HepG2 (cell line): ENCODE data around the gene DNAL4. TPM values are rescaled to one million over a fixed set of nuclear protein-coding genes. Genes with fewer than 3 reads are reported as not detected.

ENCODE experiments used
- ATAC-seq: fragments of 200-7000 bp; cut with Tn5 transposase; 3 replicates; pipeline ENCODE4 v1.9.1; 2020; ENCODE audit warnings: mild to moderate bottlenecking, moderate library complexity
- BruUV-seq: library from RNA; stranded (reverse); fragments of 400-500 nt; replicated peaks from 2 replicates; lab custom pipeline; 2021; lab: Mats Ljungman, UMichigan
- CTCF ChIA-PET: fragments of 300-600 bp; formaldehyde crosslinking; extraction: SDS; loops from one replicate; lab custom pipeline; 2021; ENCODE audit warnings: low total read pairs, inconsistent platforms, low intra/inter-chr PET ratio; lab: Yijun Ruan, JAX
- POLR2A ChIA-PET: fragments of 350-600 bp; sonication (Branson Sonifier 250); formaldehyde crosslinking; loops from one replicate; lab custom pipeline; 2020; ENCODE audit warnings: antibody characterized with exemption, inconsistent platforms; lab: Yijun Ruan, JAX
- DNase-seq: peaks from one replicate; pipeline ENCODE4 v3.0.0-alpha.2; 2015; ENCODE audit warnings: low spot score
- FAIRE-seq: peaks from 3 replicates; lab custom pipeline; 2011; peaks lifted over from hg19 to GRCh38; lab: Jason Lieb, UNC
- H2AFZ ChIP-seq: one replicate; pipeline ENCODE4 v1.6.1; 2011; ENCODE audit warnings: low read length, inconsistent platforms
- H3K27ac ChIP-seq: fragments of 300-600 bp; 3 replicates; pipeline ENCODE4 v1.8.0; 2011; ENCODE audit warnings: mixed run types, mild to moderate bottlenecking, mixed read lengths, low read length, inconsistent platforms; ENCODE audit not compliant: insufficient read depth; ENCODE audit errors: extremely low read length
- H3K27me3 ChIP-seq, 2 experiments: fragments of 200-600 bp in 1 of 2; 2 replicates in 1 of 2; 3 replicates in 1 of 2; pipeline versions ENCODE4 v1.6.0 to v1.8.0; 2011; ENCODE audit warnings: low read length in 2 of 2, mild to moderate bottlenecking in 2 of 2, moderate library complexity in 2 of 2, inconsistent platforms in 1 of 2; ENCODE audit not compliant: insufficient read depth in 2 of 2, control insufficient read depth in 1 of 2
- H3K36me3 ChIP-seq, 2 experiments: fragments of 200-600 bp in 1 of 2; replicated peaks in 1 of 2; 2 replicates in 1 of 2; 3 replicates in 1 of 2; pipeline versions ENCODE4 v1.5.1 to v1.8.0; 2011; ENCODE audit warnings: low read length in 2 of 2, inconsistent platforms in 1 of 2; ENCODE audit not compliant: insufficient read depth in 2 of 2, control insufficient read depth in 1 of 2
- H3K4me1 ChIP-seq: 2 replicates; pipeline ENCODE4 v1.5.1; 2012; ENCODE audit warnings: low read length, inconsistent platforms; ENCODE audit not compliant: insufficient read depth
- H3K4me2 ChIP-seq: 2 replicates; pipeline ENCODE4 v1.6.0; 2011; ENCODE audit warnings: low read depth, low read length, inconsistent platforms
- H3K4me3 ChIP-seq, 3 experiments: fragments of 200-600 bp in 1 of 3; sonication (generic), shearing (Covaris generic) in 1 of 3; replicated peaks in 1 of 3; 2 replicates each; pipeline ENCODE4 v1.5.1; 2011 to 2016; ENCODE audit warnings: low read length in 3 of 3, inconsistent platforms in 2 of 3, low read depth in 2 of 3, mild to moderate bottlenecking in 2 of 3, control low read depth in 1 of 3, mixed read lengths in 1 of 3; ENCODE audit not compliant: insufficient read depth in 1 of 3
- H3K79me2 ChIP-seq: one replicate; pipeline ENCODE4 v1.6.1; 2011; ENCODE audit warnings: low read length, inconsistent platforms; ENCODE audit not compliant: insufficient read depth
- H3K9ac ChIP-seq: 2 replicates; pipeline ENCODE4 v1.6.0; 2011; ENCODE audit warnings: mild to moderate bottlenecking, low read depth, low read length, inconsistent platforms; ENCODE audit not compliant: insufficient read depth
- H3K9me3 ChIP-seq: 2 replicates; pipeline ENCODE4 v1.5.1; 2012; ENCODE audit warnings: mild to moderate bottlenecking, low read length
- H4K20me1 ChIP-seq: 2 replicates; pipeline ENCODE4 v1.6.0; 2011; ENCODE audit warnings: inconsistent platforms, mild to moderate bottlenecking, low read length, moderate library complexity; ENCODE audit not compliant: insufficient read depth
- ADNP ChIP-seq: sonication (generic); formaldehyde crosslinking; IDR thresholded peaks from 2 replicates; pipeline ENCODE4 v1.4.0; 2020; ENCODE audit warnings: missing genetic modification reagents
- HCFC1 ChIP-seq: fragments of 150-350 bp; IDR thresholded peaks from 2 replicates; pipeline ENCODE4 v1.6.1; 2014; ENCODE audit warnings: low read depth, low read length
- HNF4G ChIP-seq, 2 experiments: sonication (generic) in 1 of 2; formaldehyde crosslinking in 1 of 2; IDR thresholded peaks; 2 replicates each; pipeline versions ENCODE4 v1.4.0 to v1.6.1; 2011 to 2020; ENCODE audit warnings: borderline replicate concordance in 2 of 2, low read depth in 2 of 2, mild to moderate bottlenecking in 2 of 2, low read length in 1 of 2, missing genetic modification reagents in 1 of 2, moderate library complexity in 1 of 2
- HOXA7 ChIP-seq: sonication (generic); formaldehyde crosslinking; IDR thresholded peaks from 2 replicates; pipeline ENCODE4 v1.8.1; 2022; ENCODE audit warnings: mild to moderate bottlenecking, missing genetic modification reagents, moderate library complexity
- RELA ChIP-seq: sonication (generic); formaldehyde crosslinking; IDR thresholded peaks from 2 replicates; pipeline ENCODE4 v1.4.0; 2020; ENCODE audit warnings: missing genetic modification reagents
- SP4 ChIP-seq: sonication (generic); formaldehyde crosslinking; IDR thresholded peaks from 2 replicates; pipeline ENCODE4 v1.8.1; 2023; ENCODE audit warnings: mild to moderate bottlenecking, missing genetic modification reagents
- ZBTB7A ChIP-seq: sonication (generic); formaldehyde crosslinking; IDR thresholded peaks from 2 replicates; pipeline ENCODE4 v1.8.0; 2022; ENCODE audit warnings: mild to moderate bottlenecking, missing genetic modification reagents
- ZMYM4 ChIP-seq: sonication (generic); formaldehyde crosslinking; IDR thresholded peaks from 2 replicates; pipeline ENCODE4 v1.8.1; 2023; ENCODE audit warnings: mild to moderate bottlenecking, missing genetic modification reagents
- ZNF207 ChIP-seq: fragments of 450-650 bp; IDR thresholded peaks from 2 replicates; pipeline ENCODE4 v1.6.1; 2016; ENCODE audit warnings: antibody characterized with exemption, borderline replicate concordance
- ZNF276 ChIP-seq: sonication (generic); formaldehyde crosslinking; IDR thresholded peaks from 2 replicates; pipeline ENCODE4 v1.4.0; 2020; ENCODE audit warnings: mild to moderate bottlenecking, low read depth, missing genetic modification reagents
- ZNF552 ChIP-seq: sonication (generic); formaldehyde crosslinking; IDR thresholded peaks from 2 replicates; pipeline ENCODE4 v1.9.0; 2022; ENCODE audit warnings: missing genetic modification reagents, mild to moderate bottlenecking, borderline replicate concordance
- ZNF614 ChIP-seq: IDR thresholded peaks from 2 replicates; pipeline ENCODE4 v1.6.1; 2018; ENCODE audit warnings: missing biosample characterization, missing genetic modification reagents, inconsistent platforms, borderline replicate concordance
- ZNF674 ChIP-seq: sonication (generic); formaldehyde crosslinking; IDR thresholded peaks from 2 replicates; pipeline ENCODE4 v1.5.0; 2020; ENCODE audit warnings: low read depth, mild to moderate bottlenecking, missing genetic modification reagents
- ZNF83 ChIP-seq: sonication (generic); formaldehyde crosslinking; IDR thresholded peaks from 2 replicates; pipeline ENCODE4 v1.4.0; 2020; ENCODE audit warnings: missing genetic modification reagents, mild to moderate bottlenecking, borderline replicate concordance
- WGBS: methylation state at CpG from one replicate; pipeline ENCODE4 v1.1.6; 2017; ENCODE audit warnings: low lambda C conversion rate; 5-methylcytosine and 5-hydroxymethylcytosine counted together
- in situ Hi-C: cut with HindIII; loops from 2 replicates; pipeline ENCODE4 v1.10.0; 2017; ENCODE audit warnings: low pct_unique_long_range_greater_than_20kb; ENCODE audit not compliant: extremely low pct_ligation_motif_present
- intact Hi-C: fragments of 100-400 bp; cut with micrococcal nuclease; formaldehyde crosslinking; loops from one replicate; pipeline ENCODE4 v1.10.0; 2022; ENCODE audit not compliant: unreplicated experiment
- polyA plus RNA-seq, 8 experiments: library from polyadenylated mRNA; depleted of rRNA in 3 of 8; stranded (reverse) in 7 of 8; unstranded in 1 of 8; fragments of >200 nt; fragmentation: Illumina TruSeq in 4 of 8; extraction: Trizol in 4 of 8; gene quantifications; 2 replicates each; pipeline versions ENCODE4 v1.2.1 to v1.2.3, GENCODE V29; 2011 to 2016; ENCODE audit warnings: low read depth in 4 of 8, missing spikeins in 1 of 8, mixed read lengths in 1 of 8; ENCODE audit not compliant: insufficient read depth in 1 of 8
- total RNA-seq, 5 experiments: library from RNA; depleted of rRNA; stranded (reverse); fragments of >200 nt; fragmentation: Illumina TruSeq; extraction: Trizol; gene quantifications; 2 replicates each; pipeline ENCODE4 v1.2.3, GENCODE V29; 2016; ENCODE audit warnings: low read depth in 1 of 5
- TF ChIP-seq, protein P1 (sequence below): sonication (generic); formaldehyde crosslinking; IDR thresholded peaks from 2 replicates; pipeline ENCODE4 v1.9.0; 2021; ENCODE audit warnings: mild to moderate bottlenecking, missing genetic modification reagents

DNAL4 gene
- total and polyA plus RNA-seq, 2 of the 13 experiments (the other 11 are each of a cell fraction or from before 2014, with no cell fraction given) = 8.0 to 10.7 TPM

DNA sequence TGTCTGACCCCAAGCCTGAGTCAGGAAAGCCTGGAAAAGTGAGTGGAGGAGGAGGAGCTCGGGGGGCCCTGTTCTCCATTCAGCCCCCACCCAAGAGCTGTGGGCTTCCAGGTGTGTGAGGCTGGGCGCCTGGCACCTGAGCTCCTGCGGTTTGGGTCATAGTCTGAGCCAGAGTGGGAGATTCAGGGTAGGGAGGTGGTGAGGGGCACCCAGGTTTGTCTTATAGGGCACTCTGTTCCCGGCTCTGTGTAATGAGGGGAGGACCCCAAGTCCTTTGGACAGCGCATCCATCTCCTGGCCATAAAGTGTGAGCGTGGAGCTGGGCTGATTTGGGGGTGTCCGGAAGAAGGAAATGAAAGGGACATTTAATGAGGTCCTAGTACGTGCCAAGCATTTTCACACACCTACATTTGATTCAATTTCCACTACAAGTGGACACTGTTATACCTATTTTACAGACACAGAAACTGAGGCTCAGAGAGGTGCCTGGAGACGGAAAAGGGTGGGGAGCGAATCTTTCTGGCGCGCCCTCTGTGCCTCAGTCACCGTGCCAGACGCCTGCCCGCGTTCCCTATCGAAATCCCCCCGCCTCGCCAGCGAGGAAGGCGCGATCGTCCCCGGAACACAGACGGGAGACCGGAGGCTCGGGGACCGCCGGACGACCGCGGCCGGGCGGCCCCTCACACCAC lies 48.7 kb upstream of the DNAL4 start:
- H3K4me3 ChIP-seq = peak overlapping the region; percentile 32 to 83 (median 45)
- ChIA-PET CTCF (interaction anchor here (2.1 kb wide), 1 partner anchor 74 kb away, joined by 9 read pairs; no protein-coding TSS in a partner anchor), POLR2A (interaction anchor here (0.6 to 1.2 kb wide), 5 partner anchors 20 to 161 kb away, joined by 3 read pairs; partner anchors contain the start of genes GTPBP1 and TOMM22)
- H3K4me2 ChIP-seq = peak overlapping the region; percentile 74
- 41% methylated on average over 18 of the region's 34 CpGs for WGBS
- no peaks in the 10 kb centered on the region for H3K9me3 ChIP-seq
- peaks cover 72% of the 10 kb centered on the region for H3K4me1 ChIP-seq
- intact Hi-C loops = loop anchor here (10.0 kb wide), 1 partner anchor 78 kb away; no protein-coding TSS in a partner anchor
- peak overlapping the region; percentile 9 for H3K27ac ChIP-seq
- H3K79me2 ChIP-seq = no peaks in the 10 kb centered on the region
- ATAC-seq = no peak
- peaks cover 0 to 4% of the 10 kb centered on the region in 2 experiments; a peak in 2 of 5 replicates for H3K27me3 ChIP-seq
- BruUV-seq = TSS peak; percentile 62
- H3K36me3 ChIP-seq = no peaks in the 10 kb centered on the region
- in situ Hi-C loops = no loop called here
- peak overlapping the region; percentile 67 for H3K9ac ChIP-seq
- no peak for FAIRE-seq
- no peak for DNase-seq
- H4K20me1 ChIP-seq = no peaks in the 10 kb centered on the region
- no peak overlapping the region for H2AFZ ChIP-seq
- TF ChIP-seq ZMYM4 (CRISPR knock-in tag) = no peak
- no peak for TF ChIP-seq ZNF83 (CRISPR knock-in tag)
- no peak for TF ChIP-seq ZNF614 (CRISPR knock-in tag)
- TF ChIP-seq ZNF276 (CRISPR knock-in tag) = no peak
- TF ChIP-seq, protein P1, sequence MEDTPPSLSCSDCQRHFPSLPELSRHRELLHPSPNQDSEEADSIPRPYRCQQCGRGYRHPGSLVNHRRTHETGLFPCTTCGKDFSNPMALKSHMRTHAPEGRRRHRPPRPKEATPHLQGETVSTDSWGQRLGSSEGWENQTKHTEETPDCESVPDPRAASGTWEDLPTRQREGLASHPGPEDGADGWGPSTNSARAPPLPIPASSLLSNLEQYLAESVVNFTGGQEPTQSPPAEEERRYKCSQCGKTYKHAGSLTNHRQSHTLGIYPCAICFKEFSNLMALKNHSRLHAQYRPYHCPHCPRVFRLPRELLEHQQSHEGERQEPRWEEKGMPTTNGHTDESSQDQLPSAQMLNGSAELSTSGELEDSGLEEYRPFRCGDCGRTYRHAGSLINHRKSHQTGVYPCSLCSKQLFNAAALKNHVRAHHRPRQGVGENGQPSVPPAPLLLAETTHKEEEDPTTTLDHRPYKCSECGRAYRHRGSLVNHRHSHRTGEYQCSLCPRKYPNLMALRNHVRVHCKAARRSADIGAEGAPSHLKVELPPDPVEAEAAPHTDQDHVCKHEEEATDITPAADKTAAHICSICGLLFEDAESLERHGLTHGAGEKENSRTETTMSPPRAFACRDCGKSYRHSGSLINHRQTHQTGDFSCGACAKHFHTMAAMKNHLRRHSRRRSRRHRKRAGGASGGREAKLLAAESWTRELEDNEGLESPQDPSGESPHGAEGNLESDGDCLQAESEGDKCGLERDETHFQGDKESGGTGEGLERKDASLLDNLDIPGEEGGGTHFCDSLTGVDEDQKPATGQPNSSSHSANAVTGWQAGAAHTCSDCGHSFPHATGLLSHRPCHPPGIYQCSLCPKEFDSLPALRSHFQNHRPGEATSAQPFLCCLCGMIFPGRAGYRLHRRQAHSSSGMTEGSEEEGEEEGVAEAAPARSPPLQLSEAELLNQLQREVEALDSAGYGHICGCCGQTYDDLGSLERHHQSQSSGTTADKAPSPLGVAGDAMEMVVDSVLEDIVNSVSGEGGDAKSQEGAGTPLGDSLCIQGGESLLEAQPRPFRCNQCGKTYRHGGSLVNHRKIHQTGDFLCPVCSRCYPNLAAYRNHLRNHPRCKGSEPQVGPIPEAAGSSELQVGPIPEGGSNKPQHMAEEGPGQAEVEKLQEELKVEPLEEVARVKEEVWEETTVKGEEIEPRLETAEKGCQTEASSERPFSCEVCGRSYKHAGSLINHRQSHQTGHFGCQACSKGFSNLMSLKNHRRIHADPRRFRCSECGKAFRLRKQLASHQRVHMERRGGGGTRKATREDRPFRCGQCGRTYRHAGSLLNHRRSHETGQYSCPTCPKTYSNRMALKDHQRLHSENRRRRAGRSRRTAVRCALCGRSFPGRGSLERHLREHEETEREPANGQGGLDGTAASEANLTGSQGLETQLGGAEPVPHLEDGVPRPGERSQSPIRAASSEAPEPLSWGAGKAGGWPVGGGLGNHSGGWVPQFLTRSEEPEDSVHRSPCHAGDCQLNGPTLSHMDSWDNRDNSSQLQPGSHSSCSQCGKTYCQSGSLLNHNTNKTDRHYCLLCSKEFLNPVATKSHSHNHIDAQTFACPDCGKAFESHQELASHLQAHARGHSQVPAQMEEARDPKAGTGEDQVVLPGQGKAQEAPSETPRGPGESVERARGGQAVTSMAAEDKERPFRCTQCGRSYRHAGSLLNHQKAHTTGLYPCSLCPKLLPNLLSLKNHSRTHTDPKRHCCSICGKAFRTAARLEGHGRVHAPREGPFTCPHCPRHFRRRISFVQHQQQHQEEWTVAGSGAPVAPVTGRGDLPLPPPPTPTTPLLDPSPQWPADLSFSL (CRISPR knock-in tag) = no peak
- no peak for TF ChIP-seq HCFC1
- no peak for TF ChIP-seq HOXA7
- peak; percentile 14; the same call in 1 of the 2 replicates for TF ChIP-seq ZBTB7A
- TF ChIP-seq ZNF674 (CRISPR knock-in tag) = no peak
- TF ChIP-seq SP4 (CRISPR knock-in tag) = peak; percentile 15; the same call in 1 of the 2 replicates
- TF ChIP-seq ADNP (CRISPR knock-in tag) = peak; percentile 10; the same call in 1 of the 2 replicates
- no peak for TF ChIP-seq ZNF552 (CRISPR knock-in tag)
- TF ChIP-seq HNF4G (IDR thresholded peaks at IDR 0.05; ENCODE audit: borderline replicate concordance, low read depth, low read length) = no peak
- no peak for TF ChIP-seq HNF4G (CRISPR knock-in tag; IDR thresholded peaks at IDR 0.05; ENCODE audit: borderline replicate concordance, low read depth)
- TF ChIP-seq ZNF207 = no peak
- no peak for TF ChIP-seq RELA (CRISPR knock-in tag)
